ENCODE data around the gene MNS1. TPM values are rescaled to one million over a fixed set of nuclear protein-coding genes. Genes with fewer than 3 reads are reported as not detected.

MNS1 gene
- total and polyA plus RNA-seq, 9 of the 15 experiments (the other 6 are each of a cell fraction or from before 2014, with no cell fraction given), result 1.1 to 10.3 (median 2.5) TPM

DNA sequence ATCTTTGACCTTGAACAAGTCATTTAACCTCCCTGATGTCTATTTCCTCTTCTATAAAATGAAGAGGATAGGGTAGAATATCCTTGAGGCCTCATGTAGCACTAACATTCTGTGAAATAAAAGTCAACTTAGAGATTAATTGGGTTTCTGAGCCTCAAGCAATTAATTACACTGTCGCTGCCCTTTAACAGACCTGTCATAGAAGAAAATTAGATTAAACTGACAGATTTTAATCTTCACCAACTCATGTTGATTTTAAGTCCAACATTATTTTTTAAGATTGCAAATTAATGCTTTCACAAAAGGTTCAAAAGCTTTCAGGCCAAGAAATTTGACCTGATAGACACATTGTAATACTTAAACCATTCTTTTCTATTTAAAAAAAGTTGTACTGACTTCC is 8.1 kb upstream of the MNS1 start:
- Histone ChIP-seq H3K9me1 (ENCODE audit: control insufficient read depth, insufficient read depth, low read length) (no peaks in the 10 kb centered on the region), H3K9me3 (replicated peaks; ENCODE audit: control insufficient read depth, insufficient read depth, low read depth, low read length) (no peaks in the 10 kb centered on the region), H3K4me1 (replicated peaks in 1 of 2; ENCODE audit: control insufficient read depth in 2 of 2, insufficient read depth in 2 of 2, low read length in 2 of 2) (peaks cover 0 to 8% of the 10 kb centered on the region in 2 experiments; a peak in 2 of 5 replicates), H3K9ac (ENCODE audit: insufficient read depth in 1 of 2, low read depth in 2 of 2, low read length in 2 of 2) (no peak overlapping the region), H3K79me2 (ENCODE audit: control insufficient read depth, insufficient read depth, low read length) (no peaks in the 10 kb centered on the region), H3K27me3 (ENCODE audit: control insufficient read depth in 2 of 2, insufficient read depth in 2 of 2, low read length in 2 of 2) (no peaks in the 10 kb centered on the region), H2AFZ (ENCODE audit: low read depth, low read length) (no peak overlapping the region), H3K36me3 (ENCODE audit: control insufficient read depth, insufficient read depth, low read length) (no peaks in the 10 kb centered on the region), H3K27ac (ENCODE audit: extremely low read depth, low read depth, low read length) (no peak overlapping the region), H3K4me3 (no peak overlapping the region), H3K4me2 (ENCODE audit: insufficient read depth, low read length) (no peak overlapping the region), H4K20me1 (replicated peaks; ENCODE audit: control insufficient read depth, insufficient read depth, low read length) (no peaks in the 10 kb centered on the region)
- 9% methylated on average over 1 of the region's 1 CpG for WGBS (ENCODE audit: insufficient coverage, low coverage, missing lambda C conversion rate)
- no TSS peak for BruUV-seq (replicated peaks)
- ATAC-seq (no peak), DNase-seq (ENCODE audit: extremely low read depth in 1 of 4, low spot score in 3 of 4) (no peak), FAIRE-seq (no peak)
- intact Hi-C loops (cut with micrococcal nuclease), result no loop called here
- POLR2A ChIA-PET, result no interaction called here
- TF ChIP-seq HNRNPK (IDR thresholded peaks at IDR 0.05; ENCODE audit: low read depth, low read length, poor library complexity, severe bottlenecking), result no peak
- TF ChIP-seq ZNF124 (CRISPR knock-in tag; IDR thresholded peaks at IDR 0.05), result no peak
- no peak for TF ChIP-seq ZNF395 (CRISPR knock-in tag; IDR thresholded peaks at IDR 0.05)
- TF ChIP-seq, protein P1, sequence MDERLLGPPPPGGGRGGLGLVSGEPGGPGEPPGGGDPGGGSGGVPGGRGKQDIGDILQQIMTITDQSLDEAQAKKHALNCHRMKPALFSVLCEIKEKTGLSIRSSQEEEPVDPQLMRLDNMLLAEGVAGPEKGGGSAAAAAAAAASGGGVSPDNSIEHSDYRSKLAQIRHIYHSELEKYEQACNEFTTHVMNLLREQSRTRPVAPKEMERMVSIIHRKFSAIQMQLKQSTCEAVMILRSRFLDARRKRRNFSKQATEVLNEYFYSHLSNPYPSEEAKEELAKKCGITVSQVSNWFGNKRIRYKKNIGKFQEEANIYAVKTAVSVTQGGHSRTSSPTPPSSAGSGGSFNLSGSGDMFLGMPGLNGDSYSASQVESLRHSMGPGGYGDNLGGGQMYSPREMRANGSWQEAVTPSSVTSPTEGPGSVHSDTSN (CRISPR knock-in tag; IDR thresholded peaks at IDR 0.05; ENCODE audit: low read depth), result no peak
- TF ChIP-seq, protein P1 (tag; conservative IDR thresholded peaks at IDR 0.05; ENCODE audit: low read depth), result 0 out of 2 replicates have a peak, but pooled peaks have one; percentile 29
- no peak for TF ChIP-seq NEUROD1 (IDR thresholded peaks at IDR 0.05; ENCODE audit: borderline replicate concordance, low read depth, low read length, partially characterized antibody)
- TF ChIP-seq DNMT1 (IDR thresholded peaks at IDR 0.05), result no peak
- TF ChIP-seq MEIS2 (IDR thresholded peaks at IDR 0.05; ENCODE audit: partially characterized antibody), result peak; percentile 15
- no peak for TF ChIP-seq ATF7 (IDR thresholded peaks at IDR 0.05)
- TF ChIP-seq, protein P2, sequence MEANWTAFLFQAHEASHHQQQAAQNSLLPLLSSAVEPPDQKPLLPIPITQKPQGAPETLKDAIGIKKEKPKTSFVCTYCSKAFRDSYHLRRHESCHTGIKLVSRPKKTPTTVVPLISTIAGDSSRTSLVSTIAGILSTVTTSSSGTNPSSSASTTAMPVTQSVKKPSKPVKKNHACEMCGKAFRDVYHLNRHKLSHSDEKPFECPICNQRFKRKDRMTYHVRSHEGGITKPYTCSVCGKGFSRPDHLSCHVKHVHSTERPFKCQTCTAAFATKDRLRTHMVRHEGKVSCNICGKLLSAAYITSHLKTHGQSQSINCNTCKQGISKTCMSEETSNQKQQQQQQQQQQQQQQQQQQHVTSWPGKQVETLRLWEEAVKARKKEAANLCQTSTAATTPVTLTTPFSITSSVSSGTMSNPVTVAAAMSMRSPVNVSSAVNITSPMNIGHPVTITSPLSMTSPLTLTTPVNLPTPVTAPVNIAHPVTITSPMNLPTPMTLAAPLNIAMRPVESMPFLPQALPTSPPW (CRISPR knock-in tag; IDR thresholded peaks at IDR 0.05), result peak; percentile 26; the same call in 1 of the 2 replicates
- CTCF ChIA-PET (ENCODE audit: low intra/inter-chr PET ratio), result no interaction called here
- in situ Hi-C loops (cut with MboI), result no loop called here

All from K562 (cell line).